HTERT RPE-1 (cell line): ENCODE measurements around the gene BNC2.

Experiments
- in situ Hi-C: fragments of 300-500 bp; cut with MboI; formaldehyde crosslinking; loops from 4 replicates; pipeline ENCODE4 v1.14.3; 2020; ENCODE audit warnings: low sequenced_read_pairs

The BNC2 gene

DNA sequence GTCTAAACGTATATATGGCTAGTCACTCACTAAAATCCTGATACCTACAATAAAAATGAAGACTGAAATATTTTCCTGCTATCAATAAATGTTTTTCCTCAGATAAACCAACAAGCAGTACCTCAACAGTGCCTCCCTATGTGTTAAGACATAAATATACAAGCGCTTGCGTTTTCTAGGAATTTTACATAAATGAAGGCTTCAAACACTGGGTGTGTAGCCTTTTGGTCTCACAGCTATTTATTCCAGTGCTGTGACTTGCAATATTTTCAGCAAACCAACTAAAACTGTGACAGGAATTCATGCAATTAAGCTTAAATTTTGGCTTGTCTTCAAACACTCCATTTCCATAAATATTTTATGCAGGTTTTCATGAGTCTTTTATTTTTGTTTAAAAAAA is 437.0 kb downstream of the BNC2 start:
- in situ Hi-C loops = no loop called here

GRCh38 chr9:16431666-16432392 is 438.6 kb downstream of the BNC2 start:
- in situ Hi-C loops = no loop called here

DNA sequence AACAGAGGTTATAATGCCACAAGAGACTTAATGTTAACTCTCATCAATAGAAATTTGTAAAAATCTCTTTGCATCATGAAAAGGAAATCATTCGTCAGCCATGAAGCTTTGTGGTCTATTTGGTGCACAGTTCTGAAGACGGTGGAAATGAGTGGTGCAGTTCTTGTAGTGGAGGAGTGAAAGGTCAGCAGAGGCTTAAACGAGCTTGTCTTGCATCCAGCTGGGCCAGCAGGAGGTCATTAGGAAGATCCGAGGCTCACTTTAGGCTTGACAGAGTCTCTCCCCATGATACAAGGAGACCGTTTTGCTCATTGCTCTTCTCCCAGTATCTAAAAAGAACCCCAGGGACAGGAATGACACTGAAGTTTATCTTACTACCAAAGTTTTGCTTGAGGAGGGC is 440.8 kb downstream of the BNC2 start:
- in situ Hi-C loops = no loop called here

DNA sequence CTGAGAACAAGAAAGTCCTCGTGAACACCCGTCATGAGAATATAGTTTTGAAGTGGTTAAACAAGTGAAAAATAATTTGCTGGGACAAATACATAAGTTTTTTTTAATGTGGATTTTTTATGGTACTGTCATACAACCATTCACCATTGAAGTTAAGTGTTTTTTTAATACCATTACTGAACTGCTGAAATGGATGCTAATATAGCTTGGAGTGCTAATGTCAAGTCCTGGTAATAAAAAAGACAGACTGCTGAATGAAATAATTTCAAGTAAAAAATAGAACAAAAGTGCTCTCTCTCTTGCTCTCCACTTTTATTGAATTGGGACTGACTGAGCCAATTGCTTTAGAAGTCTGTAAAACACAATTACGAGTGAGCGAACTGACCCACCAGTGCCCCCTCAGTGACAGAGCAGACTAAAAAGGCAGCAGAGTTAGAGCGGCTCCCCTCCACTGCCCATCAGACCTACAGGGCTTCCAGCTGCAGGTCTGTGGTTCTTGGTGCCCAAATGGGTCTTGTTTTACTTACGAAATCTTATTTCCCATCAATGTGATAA is 442.5 kb downstream of the BNC2 start:
- in situ Hi-C loops = no loop called here

DNA sequence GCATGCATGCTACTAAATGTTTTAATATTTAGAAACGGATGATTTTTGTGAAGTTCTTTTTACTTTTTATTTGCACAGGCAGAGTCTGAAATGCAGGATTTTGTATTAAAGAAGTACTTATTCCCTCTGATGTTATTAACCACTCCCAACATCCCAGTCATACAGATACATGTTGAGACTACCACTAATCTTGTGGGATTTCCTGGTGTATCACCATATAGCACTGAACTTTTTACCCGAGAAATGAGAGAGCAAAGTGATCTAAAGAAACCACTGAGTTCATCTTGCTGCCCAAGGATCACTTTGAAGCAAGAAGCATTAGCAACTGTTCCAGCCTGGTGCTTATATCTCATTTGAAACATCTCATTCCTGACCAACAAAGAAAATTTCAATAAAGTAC is 443.8 kb downstream of the BNC2 start:
- in situ Hi-C loops = no loop called here

DNA sequence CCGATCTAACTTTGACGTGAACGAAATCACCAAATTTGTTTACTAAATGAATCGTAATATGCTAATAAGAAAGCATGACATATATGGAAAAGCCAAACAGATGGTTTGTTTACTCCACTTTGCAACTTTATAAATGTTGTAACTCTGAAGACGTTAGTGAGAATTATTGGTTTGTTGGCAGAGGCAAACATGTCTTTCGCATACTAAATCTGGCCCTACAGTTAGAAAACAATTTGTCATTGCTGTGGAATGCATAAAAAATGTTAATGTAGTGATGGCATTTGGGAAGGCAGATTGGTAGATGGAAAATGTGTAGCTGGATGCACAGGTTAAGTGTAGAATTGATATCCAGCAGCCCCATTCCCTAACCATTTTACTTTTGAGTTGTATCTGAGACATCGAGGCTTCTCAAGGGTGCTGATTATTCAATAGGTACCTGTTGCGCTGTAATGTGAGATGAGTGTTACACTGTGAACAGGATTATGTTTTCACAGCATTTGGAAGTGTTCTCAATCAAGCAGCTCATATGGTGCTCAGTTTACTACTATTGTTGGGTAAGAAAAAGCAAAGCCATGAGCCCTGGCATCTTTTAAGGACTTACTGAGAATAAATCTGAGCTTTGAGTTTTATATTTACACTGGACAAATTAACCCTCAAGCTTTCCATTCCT is 444.8 kb downstream of the BNC2 start:
- in situ Hi-C loops = no loop called here

GRCh38 chr9:16422114-16422513 is 448.4 kb downstream of the BNC2 start:
- in situ Hi-C loops = no loop called here

- in situ Hi-C loops = no loop called here
Observed at GRCh38 chr9:16421532-16421931, 448.9 kb downstream of the BNC2 start.

DNA sequence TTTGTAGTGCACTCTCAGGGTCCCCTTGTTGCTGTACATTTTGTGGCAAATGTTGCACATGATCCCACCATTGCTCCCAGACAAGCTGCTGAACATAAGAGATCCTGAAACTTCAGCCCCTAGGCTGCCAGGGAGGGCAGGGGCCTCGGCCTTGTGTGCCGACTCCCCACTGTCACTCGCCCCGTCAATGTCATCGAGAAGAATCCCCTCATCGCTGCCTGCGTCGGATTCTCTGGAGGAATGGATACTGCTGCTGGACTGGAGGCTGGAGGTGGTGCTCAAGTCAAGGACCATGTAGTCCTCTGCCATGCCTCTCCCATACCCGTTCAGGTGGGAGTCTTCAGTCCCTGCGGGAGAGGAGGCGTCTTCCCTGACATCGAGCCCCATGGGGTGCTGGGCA is 451.3 kb downstream of the BNC2 start:
- in situ Hi-C loops = no loop called here

DNA sequence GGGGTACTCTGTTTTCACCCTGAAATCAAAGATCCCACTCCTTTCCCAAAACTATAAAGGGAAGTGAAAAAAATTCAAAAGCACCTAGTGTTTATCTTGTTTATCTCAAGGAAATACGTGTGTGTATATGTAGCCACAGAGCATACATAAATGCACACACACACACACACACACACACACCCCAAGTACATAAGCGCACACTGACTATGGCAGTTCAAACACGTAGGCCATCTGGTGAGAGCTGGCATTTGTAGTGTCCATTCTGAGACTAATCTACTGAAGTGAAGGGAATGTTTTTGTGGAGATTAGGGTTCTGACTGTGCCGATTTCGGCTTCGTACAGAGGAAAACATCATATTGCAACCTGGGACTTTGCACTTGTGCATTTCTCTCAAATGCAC is 451.7 kb downstream of the BNC2 start:
- in situ Hi-C loops = no loop called here

GRCh38 chr9:16417749-16418148 is 452.7 kb downstream of the BNC2 start:
- in situ Hi-C loops = no loop called here

GRCh38 chr9:16417161-16417560 is 453.3 kb downstream of the BNC2 start:
- in situ Hi-C loops = no loop called here

DNA sequence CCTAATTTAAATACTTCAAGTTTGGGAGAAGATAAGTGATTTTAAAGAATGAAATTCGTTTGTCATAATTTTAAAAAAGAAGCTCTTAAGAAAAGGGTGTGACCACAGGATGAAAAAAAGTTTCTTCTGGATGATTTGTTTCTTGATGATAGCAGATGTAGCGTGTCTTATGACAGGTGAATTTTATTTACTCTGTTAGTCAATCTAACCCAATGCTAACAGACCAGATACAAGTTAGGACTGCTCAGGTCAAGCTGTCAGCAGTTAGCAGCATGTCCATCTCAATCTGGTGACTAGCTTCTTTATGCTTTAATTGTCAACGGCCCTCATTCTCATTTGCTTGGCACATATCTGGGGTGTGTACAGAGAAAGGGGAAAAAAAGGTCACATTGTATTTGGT is 456.0 kb downstream of the BNC2 start:
- in situ Hi-C loops = no loop called here

DNA sequence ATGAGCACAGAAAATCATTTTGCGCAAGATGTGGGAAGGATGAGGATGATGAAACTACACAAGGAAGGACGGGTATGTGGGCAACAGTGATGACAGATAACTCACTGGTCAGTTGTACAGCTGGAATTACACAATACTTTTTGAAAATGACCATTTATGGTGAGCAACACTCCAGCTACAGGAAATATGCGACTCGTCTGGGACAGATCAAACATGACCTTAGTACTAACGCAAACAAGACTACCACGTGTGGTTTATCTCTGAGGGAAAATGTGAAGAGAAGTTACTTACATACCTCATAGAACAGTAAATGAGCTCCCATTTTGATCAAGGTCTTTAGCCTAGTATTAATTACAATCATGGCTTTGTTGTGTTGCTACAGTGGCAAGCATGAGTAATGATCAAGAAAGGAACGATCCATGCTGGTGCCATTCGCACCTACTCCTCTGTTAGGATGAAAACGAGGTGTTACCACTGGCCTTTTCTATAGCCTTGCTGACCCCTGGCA is 456.9 kb downstream of the BNC2 start:
- in situ Hi-C loops = no loop called here

- in situ Hi-C loops = no loop called here
Observed at GRCh38 chr9:16412740-16413139, 457.7 kb downstream of the BNC2 start.

- in situ Hi-C loops = no loop called here
Observed at GRCh38 chr9:16411311-16411710, 459.2 kb downstream of the BNC2 start.

DNA sequence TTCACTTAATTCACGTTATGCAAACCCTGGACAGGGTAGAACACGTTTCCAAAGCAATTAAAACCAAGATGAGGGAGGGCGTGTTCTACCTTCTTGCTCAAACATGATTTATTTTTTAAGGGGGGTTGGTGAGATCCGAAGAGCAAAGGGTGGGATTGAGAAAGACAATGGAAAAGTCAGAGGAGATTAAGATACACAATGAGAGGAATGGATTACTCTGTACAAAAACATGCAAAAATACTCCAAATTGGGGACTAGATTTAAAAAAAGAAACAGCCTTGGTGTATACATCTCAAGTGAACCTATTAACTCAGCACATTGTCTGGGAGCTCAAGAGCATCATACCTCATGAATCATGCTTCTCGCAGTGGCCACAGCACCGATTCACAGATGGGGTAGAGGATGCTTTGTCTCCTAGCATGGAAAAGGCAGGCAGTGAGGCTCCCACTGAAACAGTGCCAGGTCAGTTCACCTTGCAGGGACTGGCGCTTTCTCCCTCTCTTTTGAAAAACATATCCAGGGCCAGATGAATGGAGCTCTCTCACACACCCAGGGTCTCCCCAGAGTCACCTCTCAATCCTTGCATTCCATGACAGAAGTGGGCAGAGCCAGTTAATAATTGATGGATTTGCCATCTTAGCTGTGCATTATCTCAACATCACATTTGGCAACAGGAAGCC is 459.7 kb downstream of the BNC2 start:
- in situ Hi-C loops = no loop called here

- in situ Hi-C loops = no loop called here
Observed at GRCh38 chr9:16407617-16408016, 462.9 kb downstream of the BNC2 start.

GRCh38 chr9:16406526-16407225 is 463.8 kb downstream of the BNC2 start:
- in situ Hi-C loops = no loop called here

DNA sequence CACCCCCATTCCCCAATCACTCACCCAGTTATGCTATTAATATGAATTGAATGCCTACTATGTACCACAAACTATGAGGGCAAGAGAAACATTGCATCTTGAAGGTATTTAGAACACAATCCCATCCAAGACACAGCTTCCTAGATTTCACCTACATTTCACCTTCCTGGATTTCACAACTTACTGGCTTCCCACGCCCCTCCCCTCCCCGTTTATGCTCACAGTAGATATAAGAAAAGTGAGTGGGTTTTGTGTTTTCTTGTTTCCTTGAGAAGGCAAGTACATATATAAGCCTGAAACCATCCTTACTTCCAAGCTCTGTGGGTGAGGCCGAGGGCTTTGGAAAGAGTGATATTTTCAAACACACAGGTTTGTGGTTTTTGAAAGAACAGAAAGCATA is 465.0 kb downstream of the BNC2 start:
- in situ Hi-C loops = no loop called here

GRCh38 chr9:16401701-16402100 is 468.8 kb downstream of the BNC2 start:
- in situ Hi-C loops = no loop called here
